GM18867 (cell line): Measurements from ENCODE around the gene RFXAP.

Experiments
- ATAC-seq: cut with Tn5 transposase; IDR thresholded peaks from one replicate; pipeline ENCODE4 v1.9.1; 2021; ENCODE audit warnings: mild to moderate bottlenecking, moderate library complexity; ENCODE audit not compliant: unreplicated experiment

Gene RFXAP

GRCh38 chr13:36862722-36863121 is 43.7 kb downstream of the RFXAP start:
- no peak for ATAC-seq

GRCh38 chr13:36865265-36865664 is 46.2 kb downstream of the RFXAP start:
- no peak for ATAC-seq

- ATAC-seq: no peak
Observed at GRCh38 chr13:36866232-36866631, 47.2 kb downstream of the RFXAP start.

GRCh38 chr13:36870050-36870692 is 51.1 kb downstream of the RFXAP start:
- no peak for ATAC-seq

- no peak for ATAC-seq
Observed at GRCh38 chr13:36872621-36873020, 53.6 kb downstream of the RFXAP start.

GRCh38 chr13:36875431-36875830 is 56.4 kb downstream of the RFXAP start:
- no peak for ATAC-seq

GRCh38 chr13:36875961-36876360 is 56.9 kb downstream of the RFXAP start:
- ATAC-seq: no peak
